GM23338 (cell line): ENCODE data around the gene TANGO2. TPM values are rescaled to one million over a fixed set of nuclear protein-coding genes. Genes with fewer than 3 reads are reported as not detected.

Source experiments
- ATAC-seq: fragments of 200-7000 bp; cut with Tn5 transposase; 3 replicates; pipeline ENCODE4 v1.9.1; 2020
- DNase-seq: peaks from one replicate; pipeline ENCODE4 v3.0.0-alpha.2; 2015; ENCODE audit warnings: low spot score
- H2AFZ ChIP-seq: fragments of 200-600 bp; sonication (generic); 2 replicates; pipeline ENCODE4 v1.8.0; 2016; ENCODE audit warnings: antibody characterized with exemption, mild to moderate bottlenecking, moderate library complexity
- H3F3A ChIP-seq: fragments of 200-600 bp; sonication (generic); replicated peaks from 2 replicates; pipeline ENCODE4 v1.8.0; 2017; ENCODE audit warnings: antibody characterized with exemption, mixed run types, low read depth
- H3K27ac ChIP-seq: fragments of 200-600 bp; sonication (generic); 2 replicates; pipeline ENCODE4 v1.6.1; 2016; ENCODE audit warnings: low read depth
- H3K27me3 ChIP-seq: fragments of 200-600 bp; sonication (generic); 2 replicates; pipeline ENCODE4 v1.8.0; 2016; ENCODE audit warnings: mild to moderate bottlenecking, mixed run types, moderate library complexity; ENCODE audit not compliant: insufficient read depth
- H3K36me3 ChIP-seq: fragments of 200-600 bp; sonication (generic); 2 replicates; pipeline ENCODE4 v1.8.0; 2016; ENCODE audit warnings: mild to moderate bottlenecking; ENCODE audit not compliant: insufficient read depth
- H3K4me1 ChIP-seq: fragments of 200-600 bp; sonication (generic); 2 replicates; pipeline ENCODE4 v1.8.0; 2016; ENCODE audit warnings: mild to moderate bottlenecking, moderate library complexity; ENCODE audit not compliant: insufficient read depth
- H3K4me2 ChIP-seq: fragments of 200-600 bp; sonication (generic); 2 replicates; pipeline ENCODE4 v1.7.1; 2017; ENCODE audit warnings: mixed run types
- H3K4me3 ChIP-seq: fragments of 200-600 bp; sonication (generic); 2 replicates; pipeline ENCODE4 v1.6.1; 2016; ENCODE audit warnings: mixed run types
- H3K79me2 ChIP-seq: fragments of 200-600 bp; sonication (generic); replicated peaks from 2 replicates; pipeline ENCODE4 v1.8.0; 2017; ENCODE audit warnings: mild to moderate bottlenecking; ENCODE audit not compliant: insufficient read depth
- H3K9me2 ChIP-seq: fragments of 200-600 bp; sonication (generic); 2 replicates; pipeline ENCODE4 v1.8.0; 2017; ENCODE audit not compliant: insufficient read depth
- H4K20me1 ChIP-seq: fragments of 200-600 bp; sonication (generic); replicated peaks from 2 replicates; pipeline ENCODE4 v1.8.0; 2017; ENCODE audit warnings: mild to moderate bottlenecking; ENCODE audit not compliant: insufficient read depth
- H3K27ac Mint-ChIP-seq: 2 replicates; pipeline ENCODE4 v1.8.0; 2020; ENCODE audit warnings: inconsistent platforms, mild to moderate bottlenecking, moderate library complexity, mixed read lengths
- H3K27me3 Mint-ChIP-seq: 3 replicates; pipeline ENCODE4 v1.8.0; 2022; ENCODE audit warnings: low read depth, mild to moderate bottlenecking, moderate library complexity, mixed read lengths, inconsistent platforms; ENCODE audit not compliant: insufficient read depth, poor library complexity
- H3K36me3 Mint-ChIP-seq: 3 replicates; pipeline ENCODE4 v1.8.0; 2021; ENCODE audit warnings: low read depth, mild to moderate bottlenecking, inconsistent platforms, moderate library complexity, mixed read lengths
- H3K4me1 Mint-ChIP-seq: 3 replicates; pipeline ENCODE4 v1.8.0; 2020; ENCODE audit warnings: mild to moderate bottlenecking, inconsistent platforms, mixed read lengths
- H3K4me3 Mint-ChIP-seq: 3 replicates; pipeline ENCODE4 v1.8.0; 2021; ENCODE audit warnings: moderate library complexity, mild to moderate bottlenecking, inconsistent platforms, mixed read lengths
- H3K9me3 Mint-ChIP-seq: 3 replicates; pipeline ENCODE4 v1.8.0; 2020; ENCODE audit warnings: moderate library complexity, mild to moderate bottlenecking, inconsistent platforms, mixed read lengths
- CREB1 ChIP-seq: fragments of 250-450 bp; sonication (Bioruptor Pico); IDR thresholded peaks from 2 replicates; pipeline ENCODE4 v1.5.0; 2020; ENCODE audit warnings: low read depth, mild to moderate bottlenecking, moderate library complexity
- CTCF ChIP-seq, 2 experiments: fragments of 200-600 bp in 1 of 2; sonication (generic) in 1 of 2; conservative IDR thresholded peaks; 2 replicates each; pipeline versions ENCODE4 v1.5.1 to v1.6.1; 2016 to 2017; ENCODE audit warnings: antibody characterized with exemption in 2 of 2, low read depth in 2 of 2, mild to moderate bottlenecking in 2 of 2, moderate library complexity in 1 of 2
- ETS1 ChIP-seq: IDR thresholded peaks from 2 replicates; pipeline ENCODE4 v1.6.1; 2016; ENCODE audit warnings: antibody characterized with exemption
- EZH2 ChIP-seq: fragments of 200-600 bp; sonication (generic); IDR thresholded peaks from one replicate; pipeline ENCODE4 v1.8.0; 2017; ENCODE audit warnings: antibody characterized with exemption, mild to moderate bottlenecking, low read depth; ENCODE audit not compliant: unreplicated experiment
- EZH2phosphoT487 ChIP-seq: fragments of 200-600 bp; sonication (generic); IDR thresholded peaks from one replicate; pipeline ENCODE4 v1.8.1; 2018; ENCODE audit warnings: antibody characterized with exemption; ENCODE audit not compliant: unreplicated experiment
- JUNB ChIP-seq: IDR thresholded peaks from one replicate; pipeline ENCODE4 v1.6.1; 2016; ENCODE audit warnings: antibody characterized with exemption; ENCODE audit not compliant: unreplicated experiment
- NANOG ChIP-seq: IDR thresholded peaks from 2 replicates; pipeline ENCODE4 v1.6.1; 2016; ENCODE audit warnings: antibody characterized with exemption, borderline replicate concordance
- POLR2AphosphoS5 ChIP-seq: IDR thresholded peaks from 2 replicates; pipeline ENCODE4 v1.6.1; 2016; ENCODE audit warnings: antibody characterized with exemption, low read depth
- REST ChIP-seq: IDR thresholded peaks from one replicate; pipeline ENCODE4 v1.6.1; 2018; ENCODE audit warnings: antibody characterized with exemption; ENCODE audit not compliant: unreplicated experiment
- STAT1 ChIP-seq: IDR thresholded peaks from one replicate; pipeline ENCODE4 v1.6.1; 2016; ENCODE audit warnings: antibody characterized with exemption; ENCODE audit not compliant: unreplicated experiment
- ZNF114 ChIP-seq: fragments of 250-450 bp; sonication (Bioruptor Pico); IDR thresholded peaks from 2 replicates; pipeline ENCODE4 v1.5.0; 2020; ENCODE audit warnings: mild to moderate bottlenecking, moderate library complexity
- ZNF331 ChIP-seq: fragments of 250-450 bp; sonication (Bioruptor Pico); IDR thresholded peaks from 2 replicates; pipeline ENCODE4 v1.5.0; 2020; ENCODE audit warnings: low read depth, mild to moderate bottlenecking, moderate library complexity
- ZNF462 ChIP-seq: fragments of 250-450 bp; sonication (Bioruptor Pico); IDR thresholded peaks from 2 replicates; pipeline ENCODE4 v1.5.0; 2020; ENCODE audit warnings: mild to moderate bottlenecking, moderate library complexity
- polyA plus RNA-seq: library from polyadenylated mRNA; unstranded; fragments of >200 nt; fragmentation: Nextera tagmentation; extraction: Ambion mirVana; gene quantifications from 2 replicates; pipeline ENCODE4 v1.2.1, GENCODE V29; 2016
- total RNA-seq: library from RNA; depleted of rRNA; stranded (reverse); fragments of >200 nt; shearing (Covaris generic); gene quantifications from 2 replicates; pipeline ENCODE4 v1.2.3, GENCODE V29; 2014

Gene TANGO2
- total and polyA plus RNA-seq, 2 experiments from 2014 or later: 6.9 to 15.0 TPM

GRCh38 chr22:20107471-20107901 is 86.6 kb downstream of the TANGO2 start:
- peaks cover 39% of the 10 kb centered on the region for H4K20me1 ChIP-seq
- peaks cover 84% of the 10 kb centered on the region for H3K36me3 Mint-ChIP-seq

More at GRCh38 chr22:20107471-20107901, 86.6 kb downstream of the TANGO2 start:
- Mint-ChIP-seq H3K27me3 (peaks cover 35% of the 10 kb centered on the region), H3K4me3 (no peak overlapping the region), H3K27ac (no peak overlapping the region), H3K9me3 (no peaks in the 10 kb centered on the region), H3K4me1 (no peaks in the 10 kb centered on the region)
- H3K27ac ChIP-seq: no peak overlapping the region
- no peaks in the 10 kb centered on the region for H3K4me1 ChIP-seq
- no peak for ATAC-seq
- no peaks in the 10 kb centered on the region for H3K27me3 ChIP-seq
- H3K4me2 ChIP-seq: no peak overlapping the region
- H3F3A ChIP-seq: peaks cover 32% of the 10 kb centered on the region
- H3K36me3 ChIP-seq: peaks cover 23% of the 10 kb centered on the region
- no peak overlapping the region for H2AFZ ChIP-seq
- H3K9me2 ChIP-seq: no peaks in the 10 kb centered on the region
- TF ChIP-seq CREB1 (CRISPR knock-in tag) (no peak), STAT1 (no peak), ZNF114 (CRISPR knock-in tag) (no peak), CTCF (conservative IDR thresholded peaks at IDR 0.05; ENCODE audit: low read depth in 2 of 2) (no peak), REST (no peak), ZNF462 (no peak), EZH2phosphoT487 (no peak), EZH2 (no peak), JUNB (no peak), ZNF331 (CRISPR knock-in tag) (no peak), NANOG (no peak), POLR2AphosphoS5 (no peak), ETS1 (no peak)
- H3K79me2 ChIP-seq: peaks cover 13% of the 10 kb centered on the region
- no peak overlapping the region for H3K4me3 ChIP-seq
- no peak for DNase-seq
